HEK293 (cell line): Measurements from ENCODE around the gene NMB.

Experiments
- CTCF ChIA-PET: fragments of 350-600 bp; formaldehyde crosslinking; extraction: SDS; loops from one replicate; lab custom pipeline; 2021; ENCODE audit warnings: antibody characterized with exemption; lab: Yijun Ruan, JAX
- POLR2A ChIA-PET: fragments of 300-600 bp; formaldehyde crosslinking; extraction: SDS; loops from one replicate; lab custom pipeline; 2020; ENCODE audit warnings: antibody characterized with exemption, inconsistent platforms; lab: Yijun Ruan, JAX
- H3K27ac ChIP-seq: fragments of 200-500 bp; sonication (Bioruptor generic); 2 replicates; pipeline ENCODE4 v1.5.1; 2014; ENCODE audit warnings: low read depth, low read length, control low read depth, inconsistent platforms; ENCODE audit errors: extremely low read depth
- H3K36me3 ChIP-seq, 2 experiments: fragments of 200-500 bp in 1 of 2; sonication (Bioruptor generic) in 1 of 2; 1 replicate in 1 of 2; 2 replicates in 1 of 2; pipeline ENCODE4 v1.5.1; 2014 to 2017; ENCODE audit warnings: inconsistent platforms in 2 of 2, low read length in 2 of 2; ENCODE audit not compliant: control insufficient read depth in 2 of 2, insufficient read depth in 1 of 2
- H3K4me1 ChIP-seq: fragments of 200-500 bp; sonication (Bioruptor generic); 2 replicates; pipeline ENCODE4 v1.5.1; 2014; ENCODE audit warnings: mild to moderate bottlenecking, low read length, inconsistent platforms; ENCODE audit not compliant: control insufficient read depth, insufficient read depth
- H3K4me3 ChIP-seq: 2 replicates; pipeline ENCODE4 v1.5.1; 2011; ENCODE audit warnings: low read depth, mild to moderate bottlenecking, control low read depth, low read length, moderate library complexity
- H3K9me3 ChIP-seq: fragments of 200-500 bp; sonication (Bioruptor generic); 2 replicates; pipeline ENCODE4 v1.5.1; 2014; ENCODE audit warnings: low read depth, low read length, inconsistent platforms; ENCODE audit not compliant: control insufficient read depth, insufficient read depth
- KLF9 ChIP-seq: fragments of 450-650 bp; formaldehyde crosslinking; IDR thresholded peaks from 2 replicates; pipeline ENCODE4 v1.5.1; 2016; ENCODE audit warnings: missing biosample characterization, missing genetic modification characterization, low read depth
- MYNN ChIP-seq: fragments of 450-650 bp; formaldehyde crosslinking; IDR thresholded peaks from 2 replicates; pipeline ENCODE4 v1.5.1; 2016; ENCODE audit warnings: missing biosample characterization, missing genetic modification characterization, borderline replicate concordance
- OSR2 ChIP-seq: fragments of 450-650 bp; formaldehyde crosslinking; IDR thresholded peaks from 2 replicates; pipeline ENCODE4 v1.5.1; 2016; ENCODE audit warnings: missing biosample characterization, missing genetic modification characterization
- PRDM10 ChIP-seq: fragments of 450-650 bp; formaldehyde crosslinking; IDR thresholded peaks from 2 replicates; pipeline ENCODE4 v1.5.1; 2016; ENCODE audit warnings: missing biosample characterization, missing genetic modification characterization
- SP2 ChIP-seq: fragments of 450-650 bp; formaldehyde crosslinking; IDR thresholded peaks from 2 replicates; pipeline ENCODE4 v1.5.1; 2016; ENCODE audit warnings: missing biosample characterization, missing genetic modification characterization
- SP3 ChIP-seq: fragments of 450-650 bp; formaldehyde crosslinking; IDR thresholded peaks from 2 replicates; pipeline ENCODE4 v1.5.1; 2016; ENCODE audit warnings: missing biosample characterization, missing genetic modification characterization
- SP7 ChIP-seq: fragments of 450-650 bp; formaldehyde crosslinking; IDR thresholded peaks from 2 replicates; pipeline ENCODE4 v1.5.1; 2016; ENCODE audit warnings: missing biosample characterization, missing genetic modification characterization
- TSHZ1 ChIP-seq: fragments of 450-650 bp; formaldehyde crosslinking; IDR thresholded peaks from 2 replicates; pipeline ENCODE4 v1.5.1; 2016; ENCODE audit warnings: missing biosample characterization, missing genetic modification characterization, borderline replicate concordance
- ZBTB20 ChIP-seq: fragments of 450-650 bp; formaldehyde crosslinking; IDR thresholded peaks from 2 replicates; pipeline ENCODE4 v1.5.1; 2016; ENCODE audit warnings: missing biosample characterization, missing genetic modification characterization
- ZEB2 ChIP-seq: fragments of 450-650 bp; formaldehyde crosslinking; IDR thresholded peaks from 2 replicates; pipeline ENCODE4 v1.5.1; 2016; ENCODE audit warnings: missing biosample characterization, missing genetic modification characterization
- ZNF10 ChIP-seq: fragments of 450-650 bp; formaldehyde crosslinking; IDR thresholded peaks from 2 replicates; pipeline ENCODE4 v1.5.1; 2017; ENCODE audit warnings: missing biosample characterization, missing genetic modification characterization
- ZNF121 ChIP-seq: fragments of 450-650 bp; formaldehyde crosslinking; IDR thresholded peaks from 2 replicates; pipeline ENCODE4 v1.5.1; 2016; ENCODE audit warnings: missing biosample characterization, missing genetic modification characterization
- ZNF2 ChIP-seq: fragments of 450-650 bp; formaldehyde crosslinking; IDR thresholded peaks from 2 replicates; pipeline ENCODE4 v1.5.1; 2016; ENCODE audit warnings: missing biosample characterization, missing genetic modification characterization
- ZNF335 ChIP-seq: fragments of 450-650 bp; formaldehyde crosslinking; conservative IDR thresholded peaks from 2 replicates; pipeline ENCODE4 v1.5.1; 2016; ENCODE audit warnings: missing biosample characterization, missing genetic modification characterization
- ZNF621 ChIP-seq: fragments of 450-650 bp; formaldehyde crosslinking; IDR thresholded peaks from 2 replicates; pipeline ENCODE4 v1.5.1; 2017; ENCODE audit warnings: missing biosample characterization, missing genetic modification characterization
- ZNF624 ChIP-seq: fragments of 450-650 bp; formaldehyde crosslinking; IDR thresholded peaks from 2 replicates; pipeline ENCODE4 v1.5.1; 2017; ENCODE audit warnings: missing biosample characterization, missing genetic modification characterization
- ZNF658 ChIP-seq: fragments of 450-650 bp; formaldehyde crosslinking; IDR thresholded peaks from 2 replicates; pipeline ENCODE4; 2016; ENCODE audit warnings: missing biosample characterization, missing genetic modification characterization
- ZNF785 ChIP-seq: fragments of 450-650 bp; formaldehyde crosslinking; IDR thresholded peaks from 2 replicates; pipeline ENCODE4 v1.5.1; 2016; ENCODE audit warnings: missing biosample characterization, missing genetic modification characterization
- ZXDB ChIP-seq: fragments of 450-650 bp; formaldehyde crosslinking; IDR thresholded peaks from 2 replicates; pipeline ENCODE4 v1.5.1; 2016; ENCODE audit warnings: missing biosample characterization, missing genetic modification characterization
- TF ChIP-seq, protein P1 (sequence below): fragments of 450-650 bp; formaldehyde crosslinking; conservative IDR thresholded peaks from 2 replicates; pipeline ENCODE4 v1.5.1; 2016; ENCODE audit warnings: low read depth, missing biosample characterization, missing genetic modification characterization
- TF ChIP-seq, protein P2 (sequence below): fragments of 450-650 bp; formaldehyde crosslinking; IDR thresholded peaks from 2 replicates; pipeline ENCODE4 v1.5.1; 2017; ENCODE audit warnings: missing biosample characterization, missing genetic modification characterization
- TF ChIP-seq, protein P3 (sequence below): fragments of 450-650 bp; formaldehyde crosslinking; IDR thresholded peaks from 2 replicates; pipeline ENCODE4 v1.5.1; 2016; ENCODE audit warnings: missing biosample characterization, missing genetic modification characterization
- TF ChIP-seq, protein P4 (sequence below): fragments of 450-650 bp; formaldehyde crosslinking; IDR thresholded peaks from 2 replicates; pipeline ENCODE4 v1.5.1; 2016; ENCODE audit warnings: missing biosample characterization, missing genetic modification characterization

NMB gene

GRCh38 chr15:84685304-84685703 is 27.3 kb upstream of the NMB start:
- POLR2A ChIA-PET = interaction anchor here (0.7 to 1.4 kb wide), 4 partner anchors 27 to 57 kb away, joined by 3 to 9 read pairs (median 4); partner anchors contain the start of gene SEC11A
- TF ChIP-seq ZEB2 = peak; percentile 52; the same call in 1 of the 2 replicates
- TF ChIP-seq KLF9 (tag by site-specific recombination) = no peak
- TF ChIP-seq, protein P1, sequence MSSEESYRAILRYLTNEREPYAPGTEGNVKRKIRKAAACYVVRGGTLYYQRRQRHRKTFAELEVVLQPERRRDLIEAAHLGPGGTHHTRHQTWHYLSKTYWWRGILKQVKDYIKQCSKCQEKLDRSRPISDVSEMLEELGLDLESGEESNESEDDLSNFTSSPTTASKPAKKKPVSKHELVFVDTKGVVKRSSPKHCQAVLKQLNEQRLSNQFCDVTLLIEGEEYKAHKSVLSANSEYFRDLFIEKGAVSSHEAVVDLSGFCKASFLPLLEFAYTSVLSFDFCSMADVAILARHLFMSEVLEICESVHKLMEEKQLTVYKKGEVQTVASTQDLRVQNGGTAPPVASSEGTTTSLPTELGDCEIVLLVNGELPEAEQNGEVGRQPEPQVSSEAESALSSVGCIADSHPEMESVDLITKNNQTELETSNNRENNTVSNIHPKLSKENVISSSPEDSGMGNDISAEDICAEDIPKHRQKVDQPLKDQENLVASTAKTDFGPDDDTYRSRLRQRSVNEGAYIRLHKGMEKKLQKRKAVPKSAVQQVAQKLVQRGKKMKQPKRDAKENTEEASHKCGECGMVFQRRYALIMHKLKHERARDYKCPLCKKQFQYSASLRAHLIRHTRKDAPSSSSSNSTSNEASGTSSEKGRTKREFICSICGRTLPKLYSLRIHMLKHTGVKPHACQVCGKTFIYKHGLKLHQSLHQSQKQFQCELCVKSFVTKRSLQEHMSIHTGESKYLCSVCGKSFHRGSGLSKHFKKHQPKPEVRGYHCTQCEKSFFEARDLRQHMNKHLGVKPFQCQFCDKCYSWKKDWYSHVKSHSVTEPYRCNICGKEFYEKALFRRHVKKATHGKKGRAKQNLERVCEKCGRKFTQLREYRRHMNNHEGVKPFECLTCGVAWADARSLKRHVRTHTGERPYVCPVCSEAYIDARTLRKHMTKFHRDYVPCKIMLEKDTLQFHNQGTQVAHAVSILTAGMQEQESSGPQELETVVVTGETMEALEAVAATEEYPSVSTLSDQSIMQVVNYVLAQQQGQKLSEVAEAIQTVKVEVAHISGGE (tag by site-specific recombination) = no peak
- TF ChIP-seq ZNF2 (tag by site-specific recombination) = no peak
- TF ChIP-seq, protein P2, sequence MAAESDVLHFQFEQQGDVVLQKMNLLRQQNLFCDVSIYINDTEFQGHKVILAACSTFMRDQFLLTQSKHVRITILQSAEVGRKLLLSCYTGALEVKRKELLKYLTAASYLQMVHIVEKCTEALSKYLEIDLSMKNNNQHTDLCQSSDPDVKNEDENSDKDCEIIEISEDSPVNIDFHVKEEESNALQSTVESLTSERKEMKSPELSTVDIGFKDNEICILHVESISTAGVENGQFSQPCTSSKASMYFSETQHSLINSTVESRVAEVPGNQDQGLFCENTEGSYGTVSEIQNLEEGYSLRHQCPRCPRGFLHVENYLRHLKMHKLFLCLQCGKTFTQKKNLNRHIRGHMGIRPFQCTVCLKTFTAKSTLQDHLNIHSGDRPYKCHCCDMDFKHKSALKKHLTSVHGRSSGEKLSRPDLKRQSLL = peak; percentile 92
- 0 out of 2 replicates have a peak, but pooled peaks have one; percentile 31 for TF ChIP-seq ZNF335 (tag by site-specific recombination)
- 0 out of 2 replicates have a peak, but pooled peaks have one; percentile 15 for TF ChIP-seq SP3 (tag by site-specific recombination)
- TF ChIP-seq, protein P3, sequence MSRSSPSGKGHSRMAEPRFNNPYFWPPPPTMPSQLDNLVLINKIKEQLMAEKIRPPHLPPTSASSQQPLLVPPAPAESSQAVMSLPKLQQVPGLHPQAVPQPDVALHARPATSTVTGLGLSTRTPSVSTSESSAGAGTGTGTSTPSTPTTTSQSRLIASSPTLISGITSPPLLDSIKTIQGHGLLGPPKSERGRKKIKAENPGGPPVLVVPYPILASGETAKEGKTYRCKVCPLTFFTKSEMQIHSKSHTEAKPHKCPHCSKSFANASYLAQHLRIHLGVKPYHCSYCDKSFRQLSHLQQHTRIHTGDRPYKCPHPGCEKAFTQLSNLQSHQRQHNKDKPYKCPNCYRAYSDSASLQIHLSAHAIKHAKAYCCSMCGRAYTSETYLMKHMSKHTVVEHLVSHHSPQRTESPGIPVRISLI (tag by site-specific recombination) = peak; percentile 91
- TF ChIP-seq ZXDB (tag by site-specific recombination) = 0 out of 2 replicates have a peak, but pooled peaks have one; percentile 27
- peak; percentile 41; the same call in 1 of the 2 replicates for TF ChIP-seq PRDM10 (tag by site-specific recombination)
- TF ChIP-seq SP2 (tag by site-specific recombination) = peak; percentile 34
- no peak for TF ChIP-seq ZNF10 (tag by site-specific recombination)
- no peak for TF ChIP-seq ZBTB20
- 0 out of 2 replicates have a peak, but pooled peaks have one; percentile 8 for TF ChIP-seq OSR2
- TF ChIP-seq TSHZ1 = 0 out of 2 replicates have a peak, but pooled peaks have one; percentile 27
- 0 out of 2 replicates have a peak, but pooled peaks have one; percentile 38 for TF ChIP-seq MYNN
- TF ChIP-seq, protein P4, sequence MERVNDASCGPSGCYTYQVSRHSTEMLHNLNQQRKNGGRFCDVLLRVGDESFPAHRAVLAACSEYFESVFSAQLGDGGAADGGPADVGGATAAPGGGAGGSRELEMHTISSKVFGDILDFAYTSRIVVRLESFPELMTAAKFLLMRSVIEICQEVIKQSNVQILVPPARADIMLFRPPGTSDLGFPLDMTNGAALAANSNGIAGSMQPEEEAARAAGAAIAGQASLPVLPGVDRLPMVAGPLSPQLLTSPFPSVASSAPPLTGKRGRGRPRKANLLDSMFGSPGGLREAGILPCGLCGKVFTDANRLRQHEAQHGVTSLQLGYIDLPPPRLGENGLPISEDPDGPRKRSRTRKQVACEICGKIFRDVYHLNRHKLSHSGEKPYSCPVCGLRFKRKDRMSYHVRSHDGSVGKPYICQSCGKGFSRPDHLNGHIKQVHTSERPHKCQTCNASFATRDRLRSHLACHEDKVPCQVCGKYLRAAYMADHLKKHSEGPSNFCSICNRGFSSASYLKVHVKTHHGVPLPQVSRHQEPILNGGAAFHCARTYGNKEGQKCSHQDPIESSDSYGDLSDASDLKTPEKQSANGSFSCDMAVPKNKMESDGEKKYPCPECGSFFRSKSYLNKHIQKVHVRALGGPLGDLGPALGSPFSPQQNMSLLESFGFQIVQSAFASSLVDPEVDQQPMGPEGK (tag by site-specific recombination) = 0 out of 2 replicates have a peak, but pooled peaks have one; percentile 18
- TF ChIP-seq ZNF624 (tag by site-specific recombination) = no peak
- TF ChIP-seq ZNF621 = no peak
- TF ChIP-seq ZNF121 (tag by site-specific recombination) = no peak
- no peak for TF ChIP-seq ZNF658 (tag by site-specific recombination)
- TF ChIP-seq SP7 (tag by site-specific recombination) = peak; percentile 85
- no peak for TF ChIP-seq ZNF785 (tag by site-specific recombination)

More at GRCh38 chr15:84685304-84685703, 27.3 kb upstream of the NMB start:
- Histone ChIP-seq H3K36me3 (peaks cover 42 to 66% of the 10 kb centered on the region in 2 experiments), H3K9me3 (no peaks in the 10 kb centered on the region), H3K27ac (no peak overlapping the region), H3K4me1 (no peaks in the 10 kb centered on the region), H3K4me3 (no peak overlapping the region)
- CTCF ChIA-PET = interaction anchor here (0.6 to 0.7 kb wide), 2 partner anchors 35 to 243 kb away, joined by 3 to 5 read pairs; no protein-coding TSS in a partner anchor
